H9 (cell line): ENCODE measurements around the gene CDH1. TPM values are rescaled to one million over a fixed set of nuclear protein-coding genes. Genes with fewer than 3 reads are reported as not detected.

Experiments
- DNase-seq: peaks from one replicate; pipeline ENCODE4 v3.0.0-alpha.2; 2017
- H2AFZ ChIP-seq: one replicate; pipeline ENCODE4 v1.6.1; 2013; ENCODE audit warnings: mild to moderate bottlenecking, low read length, control low read depth, moderate library complexity
- H2AK5ac ChIP-seq: 2 replicates; pipeline ENCODE4 v1.6.1; 2013; ENCODE audit warnings: low read length, control low read depth, mixed read lengths; ENCODE audit not compliant: insufficient read length
- H2BK120ac ChIP-seq: one replicate; pipeline ENCODE4 v1.6.1; 2013; ENCODE audit warnings: low read depth, mild to moderate bottlenecking, low read length, control low read depth, inconsistent platforms; ENCODE audit not compliant: poor library complexity, severe bottlenecking
- H2BK12ac ChIP-seq: 2 replicates; pipeline ENCODE4 v1.6.1; 2013; ENCODE audit warnings: low read length, control low read depth, mixed read lengths, low read depth; ENCODE audit not compliant: insufficient read length
- H2BK15ac ChIP-seq: 2 replicates; pipeline ENCODE4 v1.6.1; 2013; ENCODE audit warnings: low read depth, low read length, control low read depth
- H2BK20ac ChIP-seq: one replicate; pipeline ENCODE4 v1.6.1; 2013; ENCODE audit warnings: low read depth, mild to moderate bottlenecking, low read length, control low read depth, inconsistent platforms; ENCODE audit not compliant: poor library complexity, severe bottlenecking
- H2BK5ac ChIP-seq: 2 replicates; pipeline ENCODE4 v1.6.1; 2013; ENCODE audit warnings: low read length, control low read depth, mixed read lengths; ENCODE audit not compliant: insufficient read length
- H3K14ac ChIP-seq: 2 replicates; pipeline ENCODE4 v1.6.1; 2013; ENCODE audit warnings: low read length, control low read depth; ENCODE audit not compliant: insufficient read depth
- H3K18ac ChIP-seq: 2 replicates; pipeline ENCODE4 v1.6.1; 2013; ENCODE audit warnings: low read depth, mild to moderate bottlenecking, mixed read lengths, low read length, control low read depth; ENCODE audit not compliant: insufficient read length
- H3K23ac ChIP-seq: 2 replicates; pipeline ENCODE4 v1.6.1; 2013; ENCODE audit warnings: low read length, control low read depth, mixed read lengths, low read depth; ENCODE audit not compliant: insufficient read length
- H3K23me2 ChIP-seq: 2 replicates; pipeline ENCODE4 v1.6.1; 2013; ENCODE audit warnings: low read depth, mild to moderate bottlenecking, mixed read lengths, low read length, control low read depth; ENCODE audit not compliant: insufficient read length, poor library complexity, severe bottlenecking
- H3K27ac ChIP-seq: 2 replicates; pipeline ENCODE4 v1.5.1; 2013; ENCODE audit warnings: low read length, control low read depth, mixed read lengths, low read depth; ENCODE audit not compliant: insufficient read length
- H3K27me3 ChIP-seq: 2 replicates; pipeline ENCODE4 v1.6.1; 2013; ENCODE audit warnings: low read length, control low read depth, inconsistent platforms; ENCODE audit not compliant: insufficient read depth
- H3K4ac ChIP-seq: 2 replicates; pipeline ENCODE4 v1.6.1; 2013; ENCODE audit warnings: low read depth, mild to moderate bottlenecking, control low read depth, inconsistent platforms, low read length, moderate library complexity
- H3K4me1 ChIP-seq: 2 replicates; pipeline ENCODE4 v1.6.1; 2013; ENCODE audit warnings: low read length, control low read depth, inconsistent platforms; ENCODE audit not compliant: insufficient read depth
- H3K4me2 ChIP-seq: 2 replicates; pipeline ENCODE4 v1.6.1; 2013; ENCODE audit warnings: low read length, control low read depth, mixed read lengths; ENCODE audit not compliant: insufficient read length, insufficient read depth
- H3K56ac ChIP-seq: 2 replicates; pipeline ENCODE4 v1.6.1; 2013; ENCODE audit warnings: low read depth, mild to moderate bottlenecking, mixed read lengths, low read length, control low read depth; ENCODE audit not compliant: insufficient read length
- H3K79me1 ChIP-seq: 2 replicates; pipeline ENCODE4 v1.6.1; 2013; ENCODE audit warnings: low read depth, mild to moderate bottlenecking, moderate library complexity, low read length, control low read depth, inconsistent platforms; ENCODE audit not compliant: insufficient read depth, poor library complexity, severe bottlenecking
- H3K79me2 ChIP-seq: 2 replicates; pipeline ENCODE4 v1.6.1; 2013; ENCODE audit warnings: low read length, control low read depth, inconsistent platforms; ENCODE audit not compliant: insufficient read depth
- H3K9ac ChIP-seq: 2 replicates; pipeline ENCODE4 v1.6.1; 2013; ENCODE audit warnings: low read length, control low read depth, mixed read lengths; ENCODE audit not compliant: insufficient read length; ENCODE audit errors: extremely low read depth
- H3K9me3 ChIP-seq: one replicate; pipeline ENCODE4 v1.6.1; 2013; ENCODE audit warnings: low read depth, low read length, inconsistent platforms; ENCODE audit not compliant: control insufficient read depth
- H3T11ph ChIP-seq: one replicate; pipeline ENCODE4 v1.6.1; 2013; ENCODE audit warnings: mild to moderate bottlenecking, low read length, control low read depth, inconsistent platforms
- H4K20me1 ChIP-seq: one replicate; pipeline ENCODE4 v1.6.1; 2013; ENCODE audit not compliant: control insufficient read depth, insufficient read length, insufficient read depth
- H4K5ac ChIP-seq: 2 replicates; pipeline ENCODE4 v1.6.1; 2013; ENCODE audit warnings: low read depth, mild to moderate bottlenecking, mixed read lengths, low read length, control low read depth; ENCODE audit not compliant: insufficient read length
- H4K8ac ChIP-seq: replicated peaks from 2 replicates; pipeline ENCODE4 v1.6.1; 2013; ENCODE audit warnings: low read length, control low read depth, mixed read lengths, low read depth; ENCODE audit not compliant: insufficient read length
- H4K91ac ChIP-seq: 2 replicates; pipeline ENCODE4 v1.6.1; 2013; ENCODE audit warnings: low read depth, mild to moderate bottlenecking, moderate library complexity, mixed read lengths, low read length, control low read depth; ENCODE audit not compliant: insufficient read length
- H3K27ac Mint-ChIP-seq, 3 experiments: 2 replicates in 2 of 3; 3 replicates in 1 of 3; pipeline ENCODE4 v1.8.0; 2020 to 2021; ENCODE audit warnings: mixed read lengths in 3 of 3, mild to moderate bottlenecking in 1 of 3, moderate library complexity in 1 of 3
- H3K27me3 Mint-ChIP-seq: 2 replicates; pipeline ENCODE4 v1.8.0; 2021; ENCODE audit warnings: low read depth, mild to moderate bottlenecking, moderate library complexity, mixed read lengths
- H3K36me3 Mint-ChIP-seq, 3 experiments: 2 replicates in 2 of 3; 3 replicates in 1 of 3; pipeline ENCODE4 v1.8.0; 2020 to 2021; ENCODE audit warnings: low read depth in 3 of 3, mixed read lengths in 3 of 3; ENCODE audit not compliant: insufficient read depth in 1 of 3
- H3K4me1 Mint-ChIP-seq, 2 experiments: 2 replicates each; pipeline ENCODE4 v1.8.0; 2020; ENCODE audit warnings: mixed read lengths in 2 of 2
- H3K4me3 Mint-ChIP-seq, 2 experiments: 2 replicates in 1 of 2; 3 replicates in 1 of 2; pipeline ENCODE4 v1.8.0; 2020 to 2021; ENCODE audit warnings: mild to moderate bottlenecking in 2 of 2, mixed read lengths in 2 of 2, moderate library complexity in 1 of 2
- H3K9me3 Mint-ChIP-seq, 2 experiments: 2 replicates in 1 of 2; 3 replicates in 1 of 2; pipeline ENCODE4 v1.8.0; 2020; ENCODE audit warnings: mild to moderate bottlenecking in 2 of 2, mixed read lengths in 2 of 2, moderate library complexity in 1 of 2
- CTCF ChIP-seq: fragments of 200-600 bp; sonication (generic); conservative IDR thresholded peaks from 3 replicates; pipeline ENCODE4 v1.8.0; 2021; ENCODE audit warnings: antibody characterized with exemption, mild to moderate bottlenecking
- WGBS: extraction: QIAGEN DNeasy Blood & Tissue Kit; methylation state at CpG from one replicate; pipeline ENCODE4 v1.1.7; 2013; ENCODE audit warnings: missing lambda C conversion rate, low lambda C conversion rate, mixed read lengths; ENCODE audit not compliant: insufficient read length; ENCODE audit errors: extremely low coverage; 5-methylcytosine and 5-hydroxymethylcytosine counted together
- total RNA-seq: library from RNA; stranded (reverse); gene quantifications from 2 replicates; pipeline ENCODE4 v1.2.1, GENCODE V29; 2021

Gene CDH1
- total RNA-seq, 1 experiment from 2014 or later = 237 TPM

- no peak overlapping the region for H3K9ac ChIP-seq
- no peak for DNase-seq
- H3K79me1 ChIP-seq = no peaks in the 10 kb centered on the region
- no peaks in the 10 kb centered on the region for H3K4me1 Mint-ChIP-seq
- H3K36me3 Mint-ChIP-seq = no peaks in the 10 kb centered on the region; a peak in 3 of 7 replicates
- no peak overlapping the region for H3K4me2 ChIP-seq
- no peak overlapping the region for H3K23ac ChIP-seq
- no peak overlapping the region for H2AFZ ChIP-seq
- H3K79me2 ChIP-seq = no peaks in the 10 kb centered on the region
- H3K27ac ChIP-seq = no peak overlapping the region
- H2BK12ac ChIP-seq = no peak overlapping the region
- peaks cover under 1% of the 10 kb centered on the region in 2 experiments; a peak in 2 of 5 replicates for H3K9me3 Mint-ChIP-seq
- TF ChIP-seq CTCF = no peak
- H3K27ac Mint-ChIP-seq = peak overlapping the region in 1 of 3 experiments; percentile 5; a peak in 2 of 7 replicates
- no peak overlapping the region for H2BK20ac ChIP-seq
- no peaks in the 10 kb centered on the region for H3K23me2 ChIP-seq
- no peak overlapping the region for H4K91ac ChIP-seq
- H3K4ac ChIP-seq = no peak overlapping the region
- peaks cover 1% of the 10 kb centered on the region; the same call in 1 of the 2 replicates for H3K27me3 Mint-ChIP-seq
- no peak overlapping the region for H2AK5ac ChIP-seq
- no peak overlapping the region for H3K4me3 Mint-ChIP-seq
- no peak overlapping the region for H4K8ac ChIP-seq
- H4K5ac ChIP-seq = no peak overlapping the region
- H4K20me1 ChIP-seq = no peaks in the 10 kb centered on the region
- no peak overlapping the region for H2BK120ac ChIP-seq
- H3K18ac ChIP-seq = no peak overlapping the region
- no peak overlapping the region for H3K56ac ChIP-seq
- no peak overlapping the region for H2BK5ac ChIP-seq
- no peaks in the 10 kb centered on the region for H3K4me1 ChIP-seq
- WGBS = no CpG with 5 or more reads among the region's 12 CpGs
- no peaks in the 10 kb centered on the region for H3K27me3 ChIP-seq
- no peak overlapping the region for H3K14ac ChIP-seq
- no peaks in the 10 kb centered on the region for H3K9me3 ChIP-seq
- no peak overlapping the region for H2BK15ac ChIP-seq
- no peak overlapping the region for H3T11ph ChIP-seq
These were observed 14.7 kb upstream of the CDH1 start for GRCh38 chr16:68722119-68723024.
